Measurements from ENCODE around the gene UBE2S.

The UBE2S gene

GRCh38 chr19:55350620-55351315 is 56.8 kb downstream of the UBE2S start:
- no peak overlapping the region for H3K4me3 ChIP-seq (ENCODE audit: low read length)
- DNase-seq (ENCODE audit: low read depth), result no peak
- TF ChIP-seq CTCF (conservative IDR thresholded peaks at IDR 0.05; ENCODE audit: low read depth, low read length), result no peak
